Nephron (organoid): ENCODE data around the gene RIMS1.

ENCODE experiments used
- H3K27ac Mint-ChIP-seq, 3 experiments: 2 replicates each; pipeline ENCODE4 v1.8.0; 2020; ENCODE audit warnings: mixed read lengths in 3 of 3, mild to moderate bottlenecking in 2 of 3, moderate library complexity in 1 of 3
- H3K27me3 Mint-ChIP-seq: 2 replicates; pipeline ENCODE4 v1.8.0; 2021; ENCODE audit warnings: low read depth, mild to moderate bottlenecking, moderate library complexity, mixed read lengths
- H3K36me3 Mint-ChIP-seq: 2 replicates; pipeline ENCODE4 v1.8.0; 2020; ENCODE audit warnings: low read depth, mixed read lengths
- H3K4me1 Mint-ChIP-seq: 2 replicates; pipeline ENCODE4 v1.8.0; 2020; ENCODE audit warnings: mixed read lengths
- H3K4me3 Mint-ChIP-seq, 3 experiments: 2 replicates each; pipeline ENCODE4 v1.8.0; 2020; ENCODE audit warnings: mild to moderate bottlenecking in 3 of 3, mixed read lengths in 3 of 3, moderate library complexity in 2 of 3
- H3K9me3 Mint-ChIP-seq: 2 replicates; pipeline ENCODE4 v1.8.0; 2020; ENCODE audit warnings: mixed read lengths
- TF ChIP-seq, protein P1 (sequence below), 3 experiments: fragments of 200-600 bp; sonication (generic); IDR thresholded peaks; one replicate each; pipeline ENCODE4 v1.5.0; 2021; ENCODE audit warnings: antibody characterized with exemption in 3 of 3; ENCODE audit not compliant: unreplicated experiment in 3 of 3

RIMS1 gene

DNA sequence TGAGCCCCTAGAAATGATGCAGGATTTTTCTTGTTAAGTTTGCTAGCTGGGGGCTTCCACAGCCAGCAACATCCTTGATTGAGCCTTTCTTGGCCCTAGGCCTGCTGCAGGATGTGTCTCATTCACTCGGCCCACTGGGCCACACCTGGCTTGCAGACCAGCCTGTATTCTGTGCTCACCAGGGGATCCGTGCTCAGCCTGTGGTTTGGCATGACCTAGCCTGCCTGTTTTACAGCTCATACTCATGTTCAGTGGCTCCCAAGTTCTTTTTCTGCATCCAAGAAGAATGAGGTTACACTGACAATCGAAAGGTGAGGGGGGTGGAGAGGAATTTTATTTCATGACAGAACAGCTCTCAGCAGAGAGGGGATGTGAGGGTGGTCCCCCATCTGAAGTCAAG is 263.4 kb downstream of the RIMS1 start:
- Mint-ChIP-seq H3K27me3 (no peaks in the 10 kb centered on the region), H3K9me3 (peaks cover 16% of the 10 kb centered on the region), H3K4me1 (no peaks in the 10 kb centered on the region), H3K36me3 (no peaks in the 10 kb centered on the region), H3K4me3 (no peak overlapping the region), H3K27ac (no peak overlapping the region)
- TF ChIP-seq, protein P1, sequence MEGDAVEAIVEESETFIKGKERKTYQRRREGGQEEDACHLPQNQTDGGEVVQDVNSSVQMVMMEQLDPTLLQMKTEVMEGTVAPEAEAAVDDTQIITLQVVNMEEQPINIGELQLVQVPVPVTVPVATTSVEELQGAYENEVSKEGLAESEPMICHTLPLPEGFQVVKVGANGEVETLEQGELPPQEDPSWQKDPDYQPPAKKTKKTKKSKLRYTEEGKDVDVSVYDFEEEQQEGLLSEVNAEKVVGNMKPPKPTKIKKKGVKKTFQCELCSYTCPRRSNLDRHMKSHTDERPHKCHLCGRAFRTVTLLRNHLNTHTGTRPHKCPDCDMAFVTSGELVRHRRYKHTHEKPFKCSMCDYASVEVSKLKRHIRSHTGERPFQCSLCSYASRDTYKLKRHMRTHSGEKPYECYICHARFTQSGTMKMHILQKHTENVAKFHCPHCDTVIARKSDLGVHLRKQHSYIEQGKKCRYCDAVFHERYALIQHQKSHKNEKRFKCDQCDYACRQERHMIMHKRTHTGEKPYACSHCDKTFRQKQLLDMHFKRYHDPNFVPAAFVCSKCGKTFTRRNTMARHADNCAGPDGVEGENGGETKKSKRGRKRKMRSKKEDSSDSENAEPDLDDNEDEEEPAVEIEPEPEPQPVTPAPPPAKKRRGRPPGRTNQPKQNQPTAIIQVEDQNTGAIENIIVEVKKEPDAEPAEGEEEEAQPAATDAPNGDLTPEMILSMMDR (IDR thresholded peaks at IDR 0.05; ENCODE audit: unreplicated experiment in 3 of 3) = no peak

DNA sequence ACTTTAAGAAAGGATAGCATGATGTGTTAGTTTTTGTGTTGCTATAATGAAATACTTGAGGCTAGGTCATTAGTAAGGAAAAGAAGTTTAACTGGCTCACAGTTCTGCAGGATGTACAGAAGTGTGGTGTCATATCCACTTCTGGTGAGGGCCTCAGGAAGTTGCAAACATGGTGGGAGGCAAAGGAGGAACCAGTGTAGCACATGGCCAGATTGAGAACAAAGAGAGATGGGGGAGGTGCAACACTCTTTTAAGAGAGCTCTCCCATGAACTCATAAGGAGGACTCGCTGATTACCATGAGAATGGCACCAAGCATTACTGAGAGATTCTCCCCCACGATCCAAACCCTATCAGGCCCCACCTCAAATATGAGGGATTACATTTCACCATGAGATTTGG is 265.4 kb downstream of the RIMS1 start:
- Mint-ChIP-seq H3K36me3 (no peaks in the 10 kb centered on the region), H3K9me3 (peaks cover 15% of the 10 kb centered on the region), H3K4me3 (no peak overlapping the region), H3K27me3 (no peaks in the 10 kb centered on the region), H3K4me1 (no peaks in the 10 kb centered on the region), H3K27ac (no peak overlapping the region)
- TF ChIP-seq, protein P1 (IDR thresholded peaks at IDR 0.05; ENCODE audit: unreplicated experiment in 3 of 3) = no peak

DNA sequence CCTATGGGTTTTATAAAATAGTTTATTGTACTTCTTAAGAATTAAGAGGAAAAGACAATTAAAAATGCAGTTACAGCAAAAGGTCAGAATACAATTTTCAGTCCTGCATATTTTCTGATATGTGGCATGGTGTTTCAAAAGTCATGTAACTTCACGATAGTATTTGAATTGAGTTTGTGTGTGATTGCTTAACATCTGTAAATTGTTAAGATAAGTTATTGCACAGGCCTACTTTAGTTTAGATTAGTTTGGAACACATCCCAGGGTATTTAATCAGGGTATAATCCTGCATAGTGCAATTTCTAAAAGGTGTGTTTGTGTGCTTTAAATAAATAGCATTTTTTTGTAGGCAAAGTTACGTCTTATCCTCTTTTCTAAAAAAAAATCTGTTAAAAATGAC is 289.6 kb downstream of the RIMS1 start:
- Mint-ChIP-seq H3K4me1 (no peaks in the 10 kb centered on the region), H3K36me3 (no peaks in the 10 kb centered on the region)

DNA sequence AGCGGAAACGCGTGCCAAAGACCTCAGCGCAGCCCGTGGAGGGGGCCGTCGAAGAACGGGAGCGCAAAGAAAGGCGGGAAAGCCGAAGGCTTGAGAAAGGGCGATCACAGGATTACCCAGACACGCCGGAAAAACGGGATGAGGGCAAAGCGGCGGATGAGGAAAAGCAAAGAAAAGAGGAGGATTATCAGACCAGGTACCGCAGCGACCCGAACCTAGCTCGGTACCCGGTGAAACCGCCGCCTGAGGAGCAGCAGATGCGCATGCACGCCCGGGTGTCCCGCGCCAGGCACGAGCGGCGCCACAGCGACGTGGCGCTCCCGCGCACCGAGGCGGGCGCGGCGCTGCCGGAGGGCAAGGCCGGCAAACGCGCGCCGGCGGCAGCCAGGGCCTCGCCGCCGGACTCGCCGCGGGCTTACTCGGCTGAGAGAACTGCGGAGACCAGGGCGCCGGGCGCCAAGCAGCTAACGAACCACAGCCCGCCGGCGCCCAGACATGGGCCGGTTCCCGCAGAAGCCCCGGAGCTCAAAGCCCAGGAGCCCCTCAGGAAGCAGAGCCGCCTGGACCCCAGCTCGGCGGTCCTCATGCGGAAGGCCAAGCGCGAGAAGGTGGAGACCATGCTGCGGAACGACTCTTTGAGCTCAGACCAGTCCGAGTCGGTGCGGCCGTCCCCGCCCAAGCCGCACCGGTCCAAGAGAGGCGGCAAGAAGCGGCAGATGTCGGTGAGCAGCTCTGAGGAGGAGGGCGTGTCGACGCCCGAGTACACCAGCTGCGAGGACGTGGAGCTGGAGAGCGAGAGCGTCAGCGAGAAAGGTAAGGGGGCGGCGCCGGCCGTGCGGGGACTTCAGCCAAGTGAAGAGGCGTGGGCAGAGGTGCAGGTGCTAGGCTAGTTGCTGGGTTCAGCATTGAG is 296.2 kb downstream of the RIMS1 start:
- H3K9me3 Mint-ChIP-seq = no peaks in the 10 kb centered on the region
- peak overlapping the region; percentile 87 to 91 (median 90) for H3K4me3 Mint-ChIP-seq
- no peak overlapping the region for H3K27ac Mint-ChIP-seq
- no peaks in the 10 kb centered on the region for H3K36me3 Mint-ChIP-seq
- H3K4me1 Mint-ChIP-seq = peaks cover 10% of the 10 kb centered on the region
- peaks cover 65% of the 10 kb centered on the region for H3K27me3 Mint-ChIP-seq
- TF ChIP-seq, protein P1 (IDR thresholded peaks at IDR 0.05; ENCODE audit: unreplicated experiment in 3 of 3) = no peak

More for the DNA sequence above, 289.6 kb downstream of the RIMS1 start:
- Mint-ChIP-seq H3K27me3 (peaks cover 18% of the 10 kb centered on the region), H3K4me3 (no peak overlapping the region), H3K27ac (no peak overlapping the region), H3K9me3 (no peaks in the 10 kb centered on the region)
- TF ChIP-seq, protein P1 (IDR thresholded peaks at IDR 0.05; ENCODE audit: unreplicated experiment in 3 of 3) = no peak

DNA sequence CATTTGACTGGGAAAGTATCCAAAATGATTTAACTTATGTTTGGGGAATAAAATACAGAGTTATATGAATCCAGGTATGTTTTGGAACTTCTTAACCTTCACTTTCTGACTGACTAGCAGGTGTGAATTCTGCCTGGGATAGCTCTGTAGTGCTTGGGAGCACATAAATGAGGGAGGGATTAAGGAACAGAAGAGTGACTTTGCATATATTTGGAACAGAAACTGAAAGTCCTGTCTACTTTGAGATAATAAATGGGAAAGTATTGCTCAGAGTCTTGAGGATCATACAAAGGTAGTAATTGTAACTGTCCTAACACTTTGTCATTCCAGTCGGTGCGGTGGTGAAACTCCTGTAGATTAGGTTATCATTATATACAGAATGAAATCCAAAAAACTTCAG is 317.6 kb downstream of the RIMS1 start:
- Mint-ChIP-seq H3K4me3 (no peak overlapping the region), H3K27me3 (no peaks in the 10 kb centered on the region), H3K4me1 (peaks cover 4% of the 10 kb centered on the region), H3K9me3 (no peaks in the 10 kb centered on the region), H3K27ac (no peak overlapping the region), H3K36me3 (no peaks in the 10 kb centered on the region)
- TF ChIP-seq, protein P1 (IDR thresholded peaks at IDR 0.05; ENCODE audit: unreplicated experiment in 3 of 3) = no peak

DNA sequence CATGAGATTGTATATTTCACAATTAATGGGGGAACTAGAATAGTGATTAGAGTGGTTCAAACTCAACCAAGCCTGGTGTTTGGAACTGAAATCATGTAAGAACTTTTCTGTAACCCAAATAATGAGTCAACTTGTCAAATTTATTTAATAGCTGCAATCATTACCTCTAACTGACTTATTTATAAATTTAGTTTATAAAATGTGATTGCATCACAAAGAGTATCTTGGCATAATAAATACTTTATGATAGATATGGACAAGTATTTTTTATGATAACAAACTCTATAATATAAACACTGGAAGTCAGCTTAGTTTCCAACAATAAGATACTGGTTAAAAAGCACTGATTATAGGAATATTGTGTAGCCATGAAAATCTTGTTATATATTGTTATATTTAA is 319.1 kb downstream of the RIMS1 start:
- no peaks in the 10 kb centered on the region for H3K9me3 Mint-ChIP-seq
- no peaks in the 10 kb centered on the region for H3K27me3 Mint-ChIP-seq
- no peak overlapping the region for H3K27ac Mint-ChIP-seq
- TF ChIP-seq, protein P1 (IDR thresholded peaks at IDR 0.05; ENCODE audit: unreplicated experiment in 3 of 3) = no peak
- no peaks in the 10 kb centered on the region for H3K36me3 Mint-ChIP-seq
- H3K4me1 Mint-ChIP-seq = peaks cover 4% of the 10 kb centered on the region
- no peak overlapping the region for H3K4me3 Mint-ChIP-seq
